ENCODE data around the gene PRSS36.

The PRSS36 gene

GRCh38 chr16:31148896-31149295 lies 970 bp downstream of the PRSS36 start:
- no peak for DNase-seq (ENCODE audit: low read depth in 1 of 2, low spot score in 1 of 2)
- Histone ChIP-seq H3K4me3 (replicated peaks; ENCODE audit: insufficient read depth, low read length) (no peak overlapping the region), H3K27me3 (ENCODE audit: insufficient read depth, poor library complexity, severe bottlenecking) (no peaks in the 10 kb centered on the region), H3K27ac (replicated peaks) (peak overlapping the region; percentile 46; the same call in 1 of the 2 replicates)
- TF ChIP-seq SPI1 (IDR thresholded peaks at IDR 0.05; ENCODE audit: borderline replicate concordance, low read depth) (no peak), CTCF (IDR thresholded peaks at IDR 0.05; ENCODE audit: insufficient read depth, low read length) (no peak), REST (IDR thresholded peaks at IDR 0.05; ENCODE audit: insufficient replicate concordance, low read depth) (no peak), GABPA (IDR thresholded peaks at IDR 0.05; ENCODE audit: low read depth) (no peak), POLR2AphosphoS5 (IDR thresholded peaks at IDR 0.05; ENCODE audit: low read depth) (no peak)

DNA sequence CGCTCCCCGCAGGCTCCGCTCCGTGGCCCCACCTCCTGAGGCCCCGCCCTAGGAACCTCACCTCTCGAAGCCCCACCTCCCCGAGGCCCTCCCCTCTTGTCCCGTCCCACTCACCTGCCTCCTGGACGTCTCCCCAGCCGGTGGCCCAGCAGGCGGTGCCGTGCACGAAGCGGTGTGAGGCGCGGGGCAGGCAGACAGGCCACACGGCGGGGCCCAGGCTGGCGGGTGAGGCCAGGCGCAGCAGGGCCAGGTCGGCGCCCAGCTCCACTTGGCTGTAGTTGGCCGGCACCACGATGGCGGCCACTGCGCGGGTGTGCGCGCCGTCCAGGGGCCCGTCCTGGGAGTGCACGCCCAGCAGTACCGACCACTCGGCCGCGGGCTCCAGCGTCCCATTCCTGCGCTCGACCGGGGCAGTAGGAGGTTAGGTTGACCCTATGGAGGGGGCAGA lies 1.6 kb downstream of the PRSS36 start:
- H3K4me3 ChIP-seq (replicated peaks; ENCODE audit: insufficient read depth, low read length), result no peak overlapping the region
- TF ChIP-seq REST (IDR thresholded peaks at IDR 0.05; ENCODE audit: insufficient replicate concordance, low read depth), result no peak
- H3K27me3 ChIP-seq (ENCODE audit: insufficient read depth, poor library complexity, severe bottlenecking), result no peaks in the 10 kb centered on the region
- DNase-seq (ENCODE audit: low read depth in 1 of 2, low spot score in 1 of 2), result no peak
- H3K27ac ChIP-seq (replicated peaks), result no peak overlapping the region

DNA sequence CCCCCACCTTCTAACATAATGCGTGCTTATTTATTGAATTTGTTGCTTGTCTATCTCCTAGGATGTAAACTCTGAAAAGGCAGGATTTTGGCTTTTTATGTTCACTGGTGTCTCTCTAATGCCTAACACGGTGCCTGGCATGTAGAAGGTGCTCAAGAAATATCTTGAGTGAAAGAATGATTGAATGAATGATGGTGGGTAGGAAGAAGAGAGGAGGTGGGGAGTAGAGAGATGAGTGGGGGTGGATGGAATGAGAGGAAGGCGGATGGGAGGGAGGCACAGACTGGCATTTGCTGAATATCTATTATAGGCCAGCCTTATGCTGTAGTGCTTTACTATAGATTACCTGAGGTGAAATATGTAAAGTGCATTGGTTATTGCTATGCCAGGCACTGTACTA lies 2.3 kb downstream of the PRSS36 start:
- DNase-seq (ENCODE audit: low read depth in 1 of 2, low spot score in 1 of 2), result no peak

More for the DNA sequence above, 2.3 kb downstream of the PRSS36 start:
- H3K27ac ChIP-seq (replicated peaks), result no peak overlapping the region
- no peaks in the 10 kb centered on the region for H3K27me3 ChIP-seq (ENCODE audit: insufficient read depth, poor library complexity, severe bottlenecking)
- TF ChIP-seq REST (IDR thresholded peaks at IDR 0.05; ENCODE audit: insufficient replicate concordance, low read depth) (no peak), GABPA (IDR thresholded peaks at IDR 0.05; ENCODE audit: low read depth) (no peak), POLR2AphosphoS5 (IDR thresholded peaks at IDR 0.05; ENCODE audit: low read depth) (no peak), CTCF (IDR thresholded peaks at IDR 0.05; ENCODE audit: insufficient read depth, low read length) (no peak), SPI1 (IDR thresholded peaks at IDR 0.05; ENCODE audit: borderline replicate concordance, low read depth) (no peak)
- no peak overlapping the region for H3K4me3 ChIP-seq (replicated peaks; ENCODE audit: insufficient read depth, low read length)

All from HL-60 (cell line).